Mesendoderm (in vitro differentiated cells): Measurements from ENCODE around the gene GRM7.

Source experiments
- DNase-seq: peaks from one replicate; pipeline ENCODE4 v3.0.0; 2013
- H2AK5ac ChIP-seq: 2 replicates; pipeline ENCODE4 v1.6.1; 2013; ENCODE audit warnings: low read length, inconsistent platforms
- H2BK120ac ChIP-seq: 2 replicates; pipeline ENCODE4 v1.6.1; 2013; ENCODE audit warnings: low read depth, mild to moderate bottlenecking, low read length, moderate library complexity, mixed read lengths
- H2BK15ac ChIP-seq: replicated peaks from 2 replicates; pipeline ENCODE4 v1.6.1; 2013; ENCODE audit warnings: low read depth, mild to moderate bottlenecking, moderate library complexity
- H2BK5ac ChIP-seq: 2 replicates; pipeline ENCODE4 v1.6.1; 2013; ENCODE audit warnings: low read length, inconsistent platforms
- H3K18ac ChIP-seq: 2 replicates; pipeline ENCODE4 v1.6.1; 2013; ENCODE audit warnings: mild to moderate bottlenecking, low read length, mixed read lengths
- H3K23ac ChIP-seq: one replicate; pipeline ENCODE4 v1.6.1; 2013; ENCODE audit warnings: low read length
- H3K27ac ChIP-seq: 2 replicates; pipeline ENCODE4 v1.5.1; 2013; ENCODE audit warnings: low read depth, mild to moderate bottlenecking, inconsistent platforms, low read length, moderate library complexity
- H3K27me3 ChIP-seq: 2 replicates; pipeline ENCODE4 v1.6.1; 2013; ENCODE audit warnings: low read length, control low read depth, mild to moderate bottlenecking, inconsistent platforms; ENCODE audit not compliant: insufficient read depth, poor library complexity
- H3K36me3 ChIP-seq: 2 replicates; pipeline ENCODE4 v1.6.1; 2013; ENCODE audit warnings: low read length, inconsistent platforms; ENCODE audit not compliant: control insufficient read depth, insufficient read depth
- H3K4ac ChIP-seq: one replicate; pipeline ENCODE4 v1.6.1; 2013; ENCODE audit warnings: low read depth, mild to moderate bottlenecking, low read length, moderate library complexity
- H3K4me1 ChIP-seq: 2 replicates; pipeline ENCODE4 v1.6.1; 2013; ENCODE audit warnings: low read depth, low read length, inconsistent platforms; ENCODE audit not compliant: control insufficient read depth
- H3K4me2 ChIP-seq: 2 replicates; pipeline ENCODE4 v1.6.1; 2013; ENCODE audit warnings: low read length
- H3K4me3 ChIP-seq: 2 replicates; pipeline ENCODE4 v1.5.1; 2013; ENCODE audit warnings: mild to moderate bottlenecking, low read length
- H3K56ac ChIP-seq: one replicate; pipeline ENCODE4 v1.6.1; 2013; ENCODE audit warnings: low read length
- H3K79me1 ChIP-seq: 2 replicates; pipeline ENCODE4 v1.6.1; 2013; ENCODE audit warnings: low read length, inconsistent platforms
- H3K79me2 ChIP-seq: 2 replicates; pipeline ENCODE4 v1.6.1; 2013; ENCODE audit warnings: mild to moderate bottlenecking, low read length; ENCODE audit not compliant: control insufficient read depth, insufficient read depth
- H3K9ac ChIP-seq: 2 replicates; pipeline ENCODE4 v1.6.1; 2013; ENCODE audit warnings: low read length, inconsistent platforms
- H4K5ac ChIP-seq: one replicate; pipeline ENCODE4 v1.6.1; 2013; ENCODE audit warnings: low read length
- H4K8ac ChIP-seq: one replicate; pipeline ENCODE4 v1.6.1; 2013; ENCODE audit warnings: low read depth, mild to moderate bottlenecking, control low read depth, low read length, moderate library complexity
- WGBS: extraction: QIAGEN DNeasy Blood & Tissue Kit; methylation state at CpG from one replicate; pipeline ENCODE4 v1.1.7; 2013; ENCODE audit warnings: low lambda C conversion rate, missing lambda C conversion rate; ENCODE audit not compliant: insufficient coverage; ENCODE audit errors: extremely low coverage; 5-methylcytosine and 5-hydroxymethylcytosine counted together

Gene GRM7

DNA sequence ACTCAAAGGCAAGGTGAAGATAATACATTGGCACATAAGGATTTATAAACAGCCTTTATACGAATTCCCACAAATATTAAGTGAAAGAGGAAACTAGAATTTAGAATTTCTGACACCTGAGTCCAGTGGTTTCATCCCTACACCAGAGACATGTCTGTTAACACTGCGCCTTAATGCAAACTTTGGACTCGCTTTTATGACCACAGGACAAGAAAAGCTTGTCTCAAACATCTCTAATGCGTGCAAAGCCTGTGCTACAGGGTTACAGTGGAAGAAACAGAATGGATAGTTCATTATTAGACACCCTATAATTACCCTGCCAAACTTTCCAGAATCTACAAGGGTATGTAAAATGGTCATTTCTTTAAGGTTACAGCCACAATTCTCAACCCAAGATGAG lies 802.9 kb downstream of the GRM7 start:
- no peaks in the 10 kb centered on the region for H3K79me2 ChIP-seq
- WGBS, result no CpG with 5 or more reads among the region's 4 CpGs
- H3K23ac ChIP-seq, result no peak overlapping the region
- H3K4me3 ChIP-seq, result no peak overlapping the region
- no peaks in the 10 kb centered on the region for H3K27me3 ChIP-seq
- H2BK120ac ChIP-seq, result no peak overlapping the region
- peaks cover 2% of the 10 kb centered on the region for H3K4me1 ChIP-seq
- no peak for DNase-seq
- no peak overlapping the region for H3K18ac ChIP-seq
- no peaks in the 10 kb centered on the region for H3K79me1 ChIP-seq
- no peak overlapping the region for H3K4me2 ChIP-seq
- H3K4ac ChIP-seq, result no peak overlapping the region
- no peak overlapping the region for H4K8ac ChIP-seq
- H3K36me3 ChIP-seq, result no peaks in the 10 kb centered on the region
- H2AK5ac ChIP-seq, result no peak overlapping the region
- H2BK15ac ChIP-seq, result no peak overlapping the region
- H4K5ac ChIP-seq, result no peak overlapping the region
- no peak overlapping the region for H2BK5ac ChIP-seq
- no peak overlapping the region for H3K56ac ChIP-seq
- no peak overlapping the region for H3K9ac ChIP-seq
- H3K27ac ChIP-seq, result no peak overlapping the region

DNA sequence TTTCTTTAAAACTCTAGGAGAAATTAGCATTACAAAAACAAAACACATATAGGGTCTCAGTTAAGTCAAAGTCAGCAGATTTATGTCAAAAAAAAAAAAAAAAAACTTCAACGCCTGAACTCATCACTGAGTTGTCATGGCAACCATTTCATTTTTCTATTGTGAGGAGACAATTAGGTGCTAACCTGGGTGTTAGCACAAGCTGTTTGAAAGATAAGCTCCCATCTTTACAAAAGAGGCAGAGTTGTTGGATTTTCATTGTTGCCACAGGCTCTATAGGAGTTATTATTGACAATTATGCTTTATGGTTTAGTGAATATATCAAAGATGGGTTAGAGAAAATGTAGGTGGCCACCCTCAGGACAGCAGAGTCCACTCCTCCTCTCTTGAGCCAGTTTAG lies 806.9 kb downstream of the GRM7 start:
- H3K4me3 ChIP-seq, result no peak overlapping the region

GRCh38 chr3:7669641-7670040 lies 808.7 kb downstream of the GRM7 start:
- H4K5ac ChIP-seq, result no peak overlapping the region
- H3K9ac ChIP-seq, result no peak overlapping the region
- H3K79me2 ChIP-seq, result no peaks in the 10 kb centered on the region
- no peak overlapping the region for H3K4ac ChIP-seq
- H3K56ac ChIP-seq, result no peak overlapping the region
- H2BK5ac ChIP-seq, result no peak overlapping the region
- no peak overlapping the region for H3K18ac ChIP-seq
- H3K4me1 ChIP-seq, result peaks cover 2% of the 10 kb centered on the region
- DNase-seq, result no peak
- H2AK5ac ChIP-seq, result no peak overlapping the region
- no peak overlapping the region for H3K27ac ChIP-seq
- WGBS, result no CpG with 5 or more reads among the region's 3 CpGs
- H3K4me3 ChIP-seq, result no peak overlapping the region
- H3K27me3 ChIP-seq, result no peaks in the 10 kb centered on the region
- no peak overlapping the region for H3K4me2 ChIP-seq
- no peak overlapping the region for H2BK15ac ChIP-seq
- H4K8ac ChIP-seq, result no peak overlapping the region
- no peak overlapping the region for H3K23ac ChIP-seq
- no peaks in the 10 kb centered on the region for H3K36me3 ChIP-seq
- H2BK120ac ChIP-seq, result no peak overlapping the region
- no peaks in the 10 kb centered on the region for H3K79me1 ChIP-seq

More for the DNA sequence above, 806.9 kb downstream of the GRM7 start:
- Histone ChIP-seq H3K9ac (no peak overlapping the region), H3K4ac (no peak overlapping the region), H4K8ac (no peak overlapping the region), H2BK120ac (no peak overlapping the region), H2BK15ac (no peak overlapping the region), H3K23ac (no peak overlapping the region), H3K56ac (no peak overlapping the region), H4K5ac (no peak overlapping the region), H3K18ac (no peak overlapping the region), H3K79me2 (no peaks in the 10 kb centered on the region), H3K27me3 (no peaks in the 10 kb centered on the region), H3K27ac (no peak overlapping the region), H3K4me2 (no peak overlapping the region), H3K36me3 (no peaks in the 10 kb centered on the region), H2AK5ac (no peak overlapping the region), H3K79me1 (no peaks in the 10 kb centered on the region), H2BK5ac (no peak overlapping the region), H3K4me1 (peaks cover 2% of the 10 kb centered on the region)
- WGBS, result no CpG with 5 or more reads among the region's 1 CpG
- DNase-seq, result peak; percentile 83

DNA sequence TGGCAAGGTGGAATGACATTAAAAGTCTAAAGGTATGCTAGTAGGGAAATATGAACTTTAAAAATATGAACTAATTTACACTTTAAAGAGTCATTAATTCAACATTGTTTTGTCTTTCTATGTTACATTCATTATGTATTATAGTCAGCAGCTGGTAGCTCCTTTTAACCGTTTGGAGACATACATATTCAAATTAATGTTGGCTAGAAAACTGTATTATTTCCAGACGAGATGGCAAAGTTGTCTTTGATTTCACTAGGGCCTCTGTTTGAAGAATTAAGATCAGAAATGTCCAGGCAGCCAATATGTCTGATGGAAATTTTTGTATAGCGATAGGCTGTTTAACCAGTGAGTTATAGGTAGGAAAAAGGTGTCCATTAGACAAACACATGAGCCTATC lies 817.6 kb downstream of the GRM7 start:
- no peak overlapping the region for H3K4me3 ChIP-seq
- H3K9ac ChIP-seq, result no peak overlapping the region
- no peak overlapping the region for H2BK120ac ChIP-seq
- H3K4me2 ChIP-seq, result no peak overlapping the region
- no peak for DNase-seq
- H3K27me3 ChIP-seq, result no peaks in the 10 kb centered on the region
- no peak overlapping the region for H2BK5ac ChIP-seq
- H2AK5ac ChIP-seq, result no peak overlapping the region
- no peak overlapping the region for H2BK15ac ChIP-seq
- no peak overlapping the region for H4K8ac ChIP-seq
- H3K23ac ChIP-seq, result no peak overlapping the region
- no peak overlapping the region for H3K4ac ChIP-seq
- no peaks in the 10 kb centered on the region for H3K79me1 ChIP-seq
- no peak overlapping the region for H3K56ac ChIP-seq
- no peaks in the 10 kb centered on the region for H3K4me1 ChIP-seq
- WGBS, result no CpG with 5 or more reads among the region's 3 CpGs
- H3K79me2 ChIP-seq, result no peaks in the 10 kb centered on the region
- H3K27ac ChIP-seq, result no peak overlapping the region
- no peaks in the 10 kb centered on the region for H3K36me3 ChIP-seq
- no peak overlapping the region for H3K18ac ChIP-seq
- H4K5ac ChIP-seq, result no peak overlapping the region

- H3K56ac ChIP-seq, result no peak overlapping the region
- H3K4me2 ChIP-seq, result no peak overlapping the region
- H3K4ac ChIP-seq, result no peak overlapping the region
- H3K9ac ChIP-seq, result no peak overlapping the region
- H3K18ac ChIP-seq, result no peak overlapping the region
- no peak overlapping the region for H2BK15ac ChIP-seq
- no peak overlapping the region for H3K4me3 ChIP-seq
- H3K27me3 ChIP-seq, result no peaks in the 10 kb centered on the region
- H3K27ac ChIP-seq, result no peak overlapping the region
- H3K4me1 ChIP-seq, result no peaks in the 10 kb centered on the region
- H2BK5ac ChIP-seq, result no peak overlapping the region
- no peaks in the 10 kb centered on the region for H3K79me2 ChIP-seq
- peak; percentile 52 for DNase-seq
- H2AK5ac ChIP-seq, result no peak overlapping the region
- H3K36me3 ChIP-seq, result no peaks in the 10 kb centered on the region
- H3K23ac ChIP-seq, result no peak overlapping the region
- no peak overlapping the region for H2BK120ac ChIP-seq
- no peak overlapping the region for H4K5ac ChIP-seq
- WGBS, result no CpG with 5 or more reads among the region's 4 CpGs
- no peak overlapping the region for H4K8ac ChIP-seq
- H3K79me1 ChIP-seq, result no peaks in the 10 kb centered on the region
These were observed 821.9 kb downstream of the GRM7 start for GRCh38 chr3:7682822-7683229.

- H4K5ac ChIP-seq, result no peak overlapping the region
- H2BK120ac ChIP-seq, result no peak overlapping the region
- no peak for DNase-seq
- no peak overlapping the region for H3K27ac ChIP-seq
- no peak overlapping the region for H2BK15ac ChIP-seq
- H3K9ac ChIP-seq, result no peak overlapping the region
- no peaks in the 10 kb centered on the region for H3K79me2 ChIP-seq
- H4K8ac ChIP-seq, result no peak overlapping the region
- H3K23ac ChIP-seq, result no peak overlapping the region
- H2BK5ac ChIP-seq, result no peak overlapping the region
- H3K27me3 ChIP-seq, result no peaks in the 10 kb centered on the region
- no peak overlapping the region for H2AK5ac ChIP-seq
- no peak overlapping the region for H3K4me3 ChIP-seq
- no peak overlapping the region for H3K56ac ChIP-seq
- H3K4me2 ChIP-seq, result no peak overlapping the region
- no peaks in the 10 kb centered on the region for H3K36me3 ChIP-seq
- no CpG with 5 or more reads among the region's 1 CpG for WGBS
- no peak overlapping the region for H3K4ac ChIP-seq
- no peaks in the 10 kb centered on the region for H3K79me1 ChIP-seq
- no peaks in the 10 kb centered on the region for H3K4me1 ChIP-seq
- no peak overlapping the region for H3K18ac ChIP-seq
These were observed 822.5 kb downstream of the GRM7 start for GRCh38 chr3:7683426-7683825.
